Activated CD4-positive, CD25-positive, alpha-beta regulatory T cell treated with anti-CD3 and anti-CD28 coated beads, Interleukin-2, amount 50 U/mL, for 24 hours (primary cell): ENCODE results near the gene RXRA.

Experiments
- ATAC-seq, 2 donors: fragments of 150-1000 bp; cut with Tn5 transposase; one replicate each; pipeline ENCODE4 v1.10.0; 2021; ENCODE audit warnings: mild to moderate bottlenecking in 1 of 2, moderate library complexity in 1 of 2

RXRA gene

DNA sequence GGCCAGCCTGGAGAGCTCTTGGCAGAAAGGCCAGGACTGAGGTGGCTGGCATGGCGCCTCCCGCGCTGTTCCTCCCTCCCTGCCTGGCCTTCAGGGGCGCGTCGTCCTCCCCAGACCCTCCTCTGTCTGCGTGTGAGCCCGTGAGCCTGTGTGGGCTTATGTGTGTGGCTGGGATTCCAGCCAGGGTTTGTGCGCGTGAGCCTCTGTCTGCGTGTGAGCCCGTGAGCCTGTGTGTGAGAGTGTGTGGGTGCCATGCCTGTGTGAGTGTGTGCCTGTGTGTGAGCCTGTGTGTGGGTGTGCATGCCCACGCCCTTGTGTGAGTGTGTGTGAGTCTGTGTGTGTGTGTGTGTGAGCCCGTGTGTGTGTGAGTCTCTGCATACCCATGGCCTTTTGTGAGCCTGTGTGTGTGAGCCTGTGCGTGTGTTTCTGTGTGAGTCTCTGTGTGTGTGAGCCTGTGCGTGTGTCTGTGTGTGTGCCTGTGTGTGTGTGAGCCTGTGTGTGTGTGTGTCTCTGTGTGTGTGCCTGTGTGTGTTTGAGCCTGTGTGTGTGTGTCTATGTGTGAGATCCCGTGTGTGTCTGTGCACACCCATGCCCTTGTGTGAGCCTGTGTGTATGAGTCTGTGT is 13.0 kb downstream of the RXRA start:
- ATAC-seq: no peak

GRCh38 chr9:134340475-134341160 is 14.4 kb downstream of the RXRA start:
- ATAC-seq: no peak

GRCh38 chr9:134341306-134341705 is 15.1 kb downstream of the RXRA start:
- ATAC-seq: no peak

DNA sequence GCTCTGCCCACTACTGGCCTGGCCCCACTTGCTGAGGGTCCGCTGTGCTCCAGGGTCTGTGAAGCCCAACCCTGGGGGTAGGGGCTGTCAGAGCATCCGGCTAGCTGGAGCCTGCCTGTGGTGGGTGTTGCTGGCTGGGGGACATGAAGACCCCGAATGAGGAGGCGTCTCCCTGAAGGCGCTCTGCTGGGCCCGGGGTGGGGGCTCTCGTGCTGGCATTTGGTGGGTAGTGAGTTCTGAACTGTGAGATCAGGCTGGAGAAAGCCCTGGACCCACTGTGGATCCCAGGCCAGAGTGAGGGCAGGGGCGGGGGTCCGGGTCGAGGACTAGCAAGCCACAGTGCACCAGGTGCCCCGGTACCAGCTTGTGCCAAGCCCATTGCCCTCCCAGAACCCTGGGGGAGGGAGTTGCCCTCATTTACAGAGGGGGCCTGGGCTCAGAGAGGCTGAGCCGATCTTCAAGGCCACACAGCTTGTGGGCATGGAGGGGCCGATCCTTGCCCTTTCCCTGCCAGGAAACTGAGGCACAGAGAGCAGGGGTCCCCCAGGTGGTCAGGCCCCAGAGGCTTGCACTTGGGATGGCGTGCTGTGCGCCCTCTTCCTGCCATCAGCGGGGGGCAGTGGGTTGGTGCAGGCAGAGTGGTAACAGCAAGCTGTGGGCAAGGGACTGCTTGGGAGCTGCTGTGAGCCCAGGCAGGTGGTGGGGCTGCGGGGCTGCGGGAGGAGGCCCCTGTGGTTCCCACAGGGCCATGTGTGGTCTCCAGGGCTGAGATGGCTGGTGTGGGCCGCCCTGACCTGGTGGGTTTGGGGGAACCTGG is 15.9 kb downstream of the RXRA start:
- ATAC-seq: no peak

- no peak for ATAC-seq
Observed at GRCh38 chr9:134342746-134343115, 16.5 kb downstream of the RXRA start.

DNA sequence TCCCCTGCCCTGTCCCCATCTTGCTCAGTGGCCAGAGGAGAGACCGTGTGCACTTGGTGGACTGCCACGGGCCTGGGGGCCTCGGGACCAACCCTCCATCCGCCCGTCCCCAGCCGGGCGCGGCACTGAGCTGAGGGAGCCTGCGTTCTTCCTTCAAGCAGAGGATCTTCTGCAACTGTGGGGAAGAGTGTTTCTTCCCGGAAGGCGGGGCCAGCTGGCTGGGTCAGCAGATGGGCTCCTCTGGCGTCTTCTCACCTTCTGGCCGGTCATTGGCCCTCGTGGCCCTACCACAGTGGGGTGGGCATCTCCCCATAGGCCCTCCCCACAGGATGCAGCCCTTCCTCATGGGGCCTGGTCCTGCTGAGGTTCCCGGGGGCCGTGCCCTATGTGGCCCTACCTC is 17.4 kb downstream of the RXRA start:
- no peak for ATAC-seq

DNA sequence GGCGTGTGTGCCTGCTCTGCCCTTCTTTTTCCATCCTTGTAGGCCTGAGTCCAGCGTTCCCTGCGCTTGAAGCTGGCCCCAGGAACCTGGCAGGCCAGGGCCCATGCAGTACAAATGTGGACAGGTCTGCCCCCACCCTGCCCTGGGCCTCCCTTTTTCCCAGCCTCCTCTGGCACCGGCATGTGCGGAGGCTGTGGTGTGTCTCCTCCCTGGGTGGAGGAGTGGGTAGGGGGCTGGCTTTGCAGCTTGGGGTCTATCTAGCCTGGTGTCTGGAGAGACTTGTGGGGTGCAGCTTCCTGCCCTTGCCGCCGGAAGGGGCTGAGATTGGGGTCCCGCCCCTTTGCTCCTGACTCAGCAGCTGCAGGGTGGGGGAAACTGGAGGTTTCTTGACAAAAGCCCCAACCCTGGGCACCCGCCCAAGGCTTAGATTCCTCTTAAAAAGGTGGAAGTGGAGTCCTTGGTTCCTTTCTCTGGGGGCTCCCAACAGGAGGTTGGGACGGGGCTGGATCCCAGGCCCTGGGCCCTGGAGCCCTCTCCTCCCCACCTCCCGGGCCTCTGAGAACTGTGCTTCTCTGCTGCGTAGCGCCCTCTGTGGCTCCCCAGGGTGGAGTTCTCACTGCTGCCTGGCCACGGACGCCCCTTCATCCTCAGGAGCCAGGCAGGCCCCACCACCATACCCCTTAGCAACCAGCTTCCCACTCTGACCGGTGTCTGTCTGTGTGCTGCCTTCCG is 18.0 kb downstream of the RXRA start:
- ATAC-seq: no peak

GRCh38 chr9:134344800-134345310 is 18.6 kb downstream of the RXRA start:
- ATAC-seq: no peak

- no peak for ATAC-seq
Observed at GRCh38 chr9:134345737-134346136, 19.5 kb downstream of the RXRA start.

- ATAC-seq: no peak
Observed at GRCh38 chr9:134346151-134346550, 19.9 kb downstream of the RXRA start.

DNA sequence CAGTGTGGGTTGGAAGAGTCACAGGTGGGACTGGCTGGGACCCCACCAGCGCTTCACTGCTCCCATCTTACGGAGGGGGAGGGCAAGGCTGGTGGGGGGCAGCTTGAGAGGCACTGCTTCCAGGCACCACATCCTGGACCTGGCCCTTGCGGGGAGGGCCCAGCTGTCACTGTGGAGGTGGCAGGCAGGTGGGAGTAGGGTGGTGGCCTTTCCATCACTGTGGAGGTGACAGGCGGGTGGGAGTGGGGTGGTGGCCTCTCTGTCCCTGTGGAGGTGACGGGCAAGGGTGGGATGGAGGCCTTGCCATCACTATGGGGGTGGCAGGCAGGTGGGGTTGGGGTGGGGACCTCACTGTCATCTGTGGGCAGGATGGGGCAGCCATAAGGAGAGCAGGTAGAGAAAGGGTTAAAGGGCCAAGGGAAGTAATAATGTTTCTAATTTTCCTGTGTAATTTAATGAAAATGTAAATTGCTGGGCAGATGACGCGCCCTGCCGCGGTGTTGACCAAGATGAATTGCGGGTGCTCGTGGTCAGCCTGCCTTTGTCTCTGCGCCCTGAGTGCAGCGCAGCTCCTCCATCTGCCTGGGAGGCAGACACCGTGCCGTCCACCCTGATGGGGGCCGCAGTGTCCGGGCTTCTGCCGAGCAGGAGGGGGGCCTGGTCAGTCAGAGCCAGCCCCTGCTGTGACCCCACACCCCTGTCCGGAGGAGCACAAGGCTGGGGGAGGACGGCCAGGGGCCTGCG is 20.8 kb downstream of the RXRA start:
- no peak for ATAC-seq

DNA sequence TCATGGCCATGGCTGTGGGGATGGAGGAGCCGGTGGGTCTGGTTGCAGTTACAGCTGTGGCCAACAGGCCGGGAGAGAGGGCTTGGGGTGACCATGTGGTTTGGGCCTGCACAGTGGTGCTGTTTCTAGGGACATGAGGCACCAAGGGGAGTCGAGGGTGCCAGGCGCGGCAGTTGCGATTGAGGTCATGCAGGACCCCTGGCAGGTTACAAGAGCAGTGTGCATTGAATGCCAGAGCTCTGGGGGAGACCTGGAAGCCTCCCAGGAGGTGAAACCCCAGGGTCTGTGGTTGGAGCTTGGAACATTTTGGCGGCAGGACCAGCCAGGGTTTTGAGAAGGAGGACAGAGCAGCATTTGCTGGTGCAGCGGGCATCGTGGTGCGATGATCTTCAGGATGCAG is 21.7 kb downstream of the RXRA start:
- no peak for ATAC-seq

- no peak for ATAC-seq
Observed at GRCh38 chr9:134348404-134349155, 22.3 kb downstream of the RXRA start.

DNA sequence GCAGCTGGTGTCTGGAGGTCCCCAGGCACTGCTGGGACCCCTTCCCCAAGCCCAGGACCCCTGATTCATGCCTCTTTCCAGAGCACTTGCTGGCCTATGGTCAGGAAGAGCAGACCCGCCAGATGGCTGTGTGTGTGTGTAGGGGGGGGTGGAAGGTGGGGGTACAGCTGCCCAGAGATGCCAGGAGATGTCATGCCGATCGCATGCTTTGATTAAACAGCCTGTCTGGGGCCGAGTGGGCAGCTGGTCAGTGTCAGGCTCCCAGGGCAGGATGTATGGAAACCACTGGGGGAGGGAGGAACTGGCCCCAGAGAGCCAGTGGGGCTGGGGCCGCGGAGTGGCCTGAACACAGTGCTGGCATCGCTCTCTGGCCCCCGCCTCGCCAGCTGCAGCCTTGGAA is 23.7 kb downstream of the RXRA start:
- ATAC-seq: no peak

GRCh38 chr9:134350416-134350994 is 24.2 kb downstream of the RXRA start:
- no peak for ATAC-seq

- ATAC-seq: no peak
Observed at GRCh38 chr9:134351606-134352176, 25.4 kb downstream of the RXRA start.

DNA sequence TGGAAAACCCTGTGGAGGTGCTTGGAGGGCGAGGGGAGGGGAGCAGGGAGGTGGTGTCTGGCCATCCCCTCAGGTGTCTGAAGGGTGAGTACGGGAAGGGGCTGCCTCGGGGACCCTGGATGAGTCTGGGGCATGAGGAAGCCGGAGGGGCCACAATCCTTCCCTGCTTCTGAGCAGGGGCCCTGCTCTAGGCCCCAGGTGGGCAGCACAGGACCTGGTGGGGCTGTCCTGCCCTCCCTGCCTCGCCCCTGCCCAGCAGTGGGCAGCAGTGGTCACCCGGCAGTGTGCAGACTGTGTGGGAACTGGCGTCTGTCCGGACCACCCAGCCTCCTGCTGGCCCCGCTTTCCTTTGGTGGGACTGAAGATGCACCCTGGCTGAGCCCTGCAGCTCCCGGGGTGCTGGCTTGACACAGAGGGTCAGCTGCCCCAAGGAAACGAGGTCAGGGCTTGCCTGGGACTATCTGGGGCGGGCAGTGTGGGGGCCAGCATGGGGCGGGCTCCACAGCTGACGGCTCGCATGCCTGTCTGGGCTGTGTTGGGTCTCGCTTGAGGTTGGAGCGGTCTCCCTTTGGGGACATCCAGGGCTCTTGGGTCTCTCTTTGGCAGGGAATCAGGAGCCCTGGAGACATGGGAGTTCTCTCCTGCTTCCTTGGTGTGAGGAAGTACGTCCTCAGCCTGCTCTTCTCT is 26.1 kb downstream of the RXRA start:
- no peak for ATAC-seq

- no peak for ATAC-seq
Observed at GRCh38 chr9:134353539-134353938, 27.3 kb downstream of the RXRA start.

GRCh38 chr9:134355158-134355557 is 28.9 kb downstream of the RXRA start:
- ATAC-seq: no peak
